Measurements from ENCODE around the gene LHPP.

The LHPP gene

GRCh38 chr10:124447751-124448466 is 13.7 kb upstream of the LHPP start:
- DNase-seq (ENCODE audit: low read depth) = no peak

GRCh38 chr10:124448696-124449169 is 12.9 kb upstream of the LHPP start:
- no peak for DNase-seq (ENCODE audit: low read depth)

DNA sequence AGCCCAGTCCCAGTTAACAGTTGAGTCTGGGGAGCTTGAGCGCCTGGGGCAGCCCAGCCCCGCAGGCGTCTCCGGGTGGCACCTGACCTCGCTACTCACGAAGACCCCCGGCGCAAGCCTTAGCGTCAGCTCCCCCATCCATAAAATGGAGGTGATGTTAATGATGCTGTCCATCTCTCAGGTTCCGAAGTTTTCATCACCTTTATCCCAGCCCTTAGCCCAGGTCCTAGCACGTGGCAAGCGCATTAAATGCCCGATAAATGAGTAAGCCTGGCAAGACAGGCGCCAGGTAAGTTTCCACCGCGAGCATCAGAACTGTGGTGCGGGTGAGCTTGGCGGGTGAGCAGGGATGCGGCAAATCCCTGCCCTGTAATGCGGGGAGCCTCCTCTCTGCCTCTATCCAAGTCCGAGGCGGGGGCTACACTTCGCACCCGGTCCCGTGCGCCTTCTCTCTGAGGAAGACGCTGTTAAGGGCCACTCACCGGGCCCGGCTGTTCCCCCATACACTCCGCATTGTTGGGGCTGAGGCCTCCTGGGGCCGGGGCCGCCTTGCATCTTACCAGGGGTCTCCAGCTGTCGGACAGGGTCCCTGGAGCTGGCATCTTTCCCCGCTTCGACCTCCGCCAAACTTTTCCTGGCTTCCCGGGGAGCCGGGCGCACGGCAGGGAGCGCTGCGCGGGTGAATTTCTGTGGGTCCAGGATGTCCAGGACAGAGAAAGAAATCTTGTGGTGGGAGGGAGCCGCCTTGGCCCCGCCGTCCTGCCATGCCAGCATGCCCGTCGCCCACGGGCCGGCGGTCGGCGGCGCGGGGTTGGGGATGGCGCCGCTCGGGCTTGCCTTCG is 12.2 kb upstream of the LHPP start:
- DNase-seq (ENCODE audit: low read depth) = no peak

- no peak for DNase-seq (ENCODE audit: low read depth)
Measured at GRCh38 chr10:124450012-124450782, 11.4 kb upstream of the LHPP start, which contains the start of gene NKX1-2. NKX1-2 (minus strand) TSS chr10:124450035; CDS start chr10:124449943, 92 bp downstream.

GRCh38 chr10:124450783-124451057 is 10.9 kb upstream of the LHPP start:
- no peak for DNase-seq (ENCODE audit: low read depth)

- DNase-seq (ENCODE audit: low read depth) = no peak
Measured at GRCh38 chr10:124451276-124451675, 10.3 kb upstream of the LHPP start.

DNA sequence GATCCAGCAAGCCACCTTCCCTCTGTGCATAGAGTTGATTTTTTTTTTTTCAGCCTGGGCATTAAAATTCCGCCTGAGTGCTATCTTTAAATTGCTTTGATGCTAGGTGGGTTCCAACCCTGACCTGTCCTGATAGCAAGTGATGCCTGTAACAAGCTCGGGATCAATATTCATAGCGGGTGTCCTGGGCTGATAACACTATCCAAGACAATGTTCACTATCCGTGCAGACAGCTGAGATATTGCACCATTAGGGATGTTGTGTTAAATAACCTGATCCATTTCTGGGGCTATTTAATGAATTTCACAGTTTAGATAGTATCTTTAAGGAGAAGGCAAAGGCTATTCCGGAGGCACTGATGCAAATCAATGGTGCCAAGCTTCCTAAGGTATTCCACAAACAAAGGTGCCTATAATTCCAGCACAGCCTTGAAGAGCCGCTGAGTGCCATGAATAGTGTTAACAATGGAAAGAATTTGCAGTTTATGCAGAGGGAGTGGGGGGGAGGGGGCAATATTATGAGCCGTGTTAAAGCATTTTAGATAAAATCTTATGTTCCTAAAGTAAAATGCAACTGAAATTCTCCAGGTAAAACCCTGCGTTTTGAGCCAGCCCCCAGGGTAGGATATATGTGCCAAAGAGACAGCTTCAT is 7.5 kb upstream of the LHPP start:
- DNase-seq (ENCODE audit: low read depth) = no peak

DNA sequence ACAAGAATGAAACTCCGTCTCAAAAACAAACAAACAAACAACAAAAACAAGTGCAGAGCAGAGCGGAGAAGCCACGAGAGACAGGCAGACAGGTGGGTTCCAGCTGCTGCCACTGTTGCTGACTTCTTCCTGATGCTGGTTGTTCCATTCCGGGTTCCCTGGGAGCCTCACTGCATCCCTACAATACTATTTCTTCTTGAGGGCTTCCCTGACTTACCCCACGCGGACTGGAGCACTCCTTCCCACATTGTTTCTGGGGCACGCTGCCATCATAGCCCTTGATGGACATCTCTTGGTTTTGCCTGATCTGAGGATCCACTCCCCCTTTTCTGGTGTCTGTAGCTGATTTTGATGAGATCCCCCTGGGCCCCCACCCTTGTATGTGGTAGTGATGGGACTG is 6.2 kb upstream of the LHPP start:
- DNase-seq (ENCODE audit: low read depth) = no peak

- no peak for DNase-seq (ENCODE audit: low read depth)
Measured at GRCh38 chr10:124458473-124458872, 3.1 kb upstream of the LHPP start.

DNA sequence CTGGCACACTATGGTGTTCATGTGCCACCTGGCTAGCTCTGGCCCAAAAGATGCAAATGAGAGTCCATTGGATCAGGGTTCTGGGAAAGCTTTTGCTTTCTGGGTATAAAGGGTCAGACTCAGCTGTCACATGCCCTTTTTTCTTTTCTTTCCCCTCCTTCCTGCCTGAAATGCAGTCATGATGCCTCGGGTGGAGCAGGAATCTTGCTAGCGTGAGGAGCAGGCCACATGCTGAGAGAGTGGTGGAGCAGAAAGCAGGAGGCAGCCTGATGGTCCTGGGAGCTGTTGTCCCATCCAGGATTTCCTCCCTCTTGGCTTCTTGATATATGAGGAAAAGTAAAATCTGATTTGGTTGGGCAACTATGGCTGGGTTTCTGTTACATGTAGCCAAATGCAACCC is 2.7 kb upstream of the LHPP start:
- no peak for DNase-seq (ENCODE audit: low read depth)

GRCh38 chr10:124459395-124459794 is 2.2 kb upstream of the LHPP start:
- DNase-seq (ENCODE audit: low read depth) = no peak

DNA sequence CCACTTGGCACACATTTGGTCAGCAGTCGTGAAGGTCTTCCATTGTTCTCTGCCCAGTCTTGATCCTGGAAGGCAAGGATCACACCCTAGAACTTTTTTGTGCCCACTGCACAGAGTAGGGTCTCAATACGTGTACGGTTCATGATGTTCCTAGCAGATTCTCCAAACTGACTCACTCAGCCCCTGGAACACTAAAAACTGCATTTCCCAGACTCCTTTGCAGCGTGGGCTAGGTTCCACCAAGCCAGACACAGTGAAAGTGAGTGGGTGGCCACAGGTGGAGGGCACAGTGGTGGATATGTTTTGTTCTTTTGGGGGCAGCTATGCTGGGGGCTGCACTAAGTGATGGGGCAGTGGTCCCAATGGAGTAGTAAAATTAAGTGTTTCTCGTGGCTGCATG is 1.5 kb upstream of the LHPP start:
- no peak for DNase-seq (ENCODE audit: low read depth)

GRCh38 chr10:124462348-124462695 is 699 bp downstream of the LHPP start:
- DNase-seq (ENCODE audit: low read depth) = no peak

DNA sequence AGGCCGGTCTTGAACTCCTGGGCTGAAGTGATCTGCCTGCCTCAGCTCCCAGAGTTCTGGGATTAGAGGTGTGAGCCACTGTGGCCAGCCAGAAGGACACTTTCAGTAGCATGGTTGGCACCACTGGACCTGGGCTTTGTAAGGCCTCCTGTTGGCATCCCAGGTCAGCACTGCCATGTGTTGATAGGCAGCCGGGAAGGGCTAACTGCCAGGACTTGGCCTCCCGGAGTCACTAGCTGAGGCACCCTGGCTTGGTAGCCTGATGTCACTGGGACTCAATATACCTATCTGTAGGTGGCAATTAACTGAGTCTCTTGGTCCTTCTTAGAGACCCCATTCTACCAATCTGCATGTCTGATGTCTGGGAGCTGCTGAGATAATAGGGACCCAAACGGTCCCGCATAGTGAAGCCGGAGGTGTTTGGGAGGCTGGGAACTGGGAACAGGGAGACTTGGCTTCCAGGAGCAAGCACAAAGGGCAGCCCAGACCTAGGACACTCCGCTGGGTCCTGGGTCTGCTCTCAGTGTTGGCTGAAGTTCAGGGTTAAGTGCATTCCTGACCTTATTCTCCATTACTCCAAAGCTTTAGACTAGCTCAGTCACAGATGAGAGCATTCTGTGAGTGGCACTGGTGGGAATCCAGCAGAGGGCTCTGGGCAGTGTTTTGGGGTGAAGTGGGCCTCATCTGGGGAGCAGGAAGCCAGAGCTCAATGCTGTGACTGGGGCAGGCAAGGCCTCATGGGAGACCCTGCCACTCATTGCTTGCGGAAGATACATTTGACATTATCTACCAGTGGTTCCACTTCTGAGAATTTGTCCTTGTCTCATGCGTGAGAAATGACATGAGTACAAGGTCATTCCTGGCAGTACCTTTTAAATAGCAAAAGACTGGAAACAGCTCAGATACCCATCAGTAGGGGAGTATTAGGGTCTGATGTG is 2.7 kb downstream of the LHPP start:
- no peak for DNase-seq (ENCODE audit: low read depth)

GRCh38 chr10:124465003-124465776 is 3.6 kb downstream of the LHPP start:
- no peak for DNase-seq (ENCODE audit: low read depth)

GRCh38 chr10:124465777-124466488 is 4.3 kb downstream of the LHPP start:
- DNase-seq (ENCODE audit: low read depth) = no peak

DNA sequence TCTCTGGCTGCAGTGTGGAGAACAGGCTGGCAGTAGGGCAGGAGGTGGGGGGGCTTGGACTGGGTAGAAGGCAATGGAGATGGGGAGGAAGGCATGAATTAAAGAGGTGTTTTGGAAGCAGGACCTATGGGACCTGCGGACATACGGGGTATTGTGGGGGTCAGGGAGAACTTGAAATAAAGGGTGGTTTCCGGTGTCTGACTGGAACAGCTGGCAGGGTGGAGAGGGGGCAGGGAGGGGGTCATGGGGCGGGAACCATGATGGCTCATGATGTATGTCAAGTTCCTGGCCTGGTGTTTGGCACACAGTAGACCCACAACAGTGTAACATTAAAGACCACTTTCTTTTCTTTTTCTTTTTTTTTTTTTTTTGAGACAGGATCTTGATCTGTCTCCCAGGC is 5.5 kb downstream of the LHPP start:
- DNase-seq (ENCODE audit: low read depth) = no peak

DNA sequence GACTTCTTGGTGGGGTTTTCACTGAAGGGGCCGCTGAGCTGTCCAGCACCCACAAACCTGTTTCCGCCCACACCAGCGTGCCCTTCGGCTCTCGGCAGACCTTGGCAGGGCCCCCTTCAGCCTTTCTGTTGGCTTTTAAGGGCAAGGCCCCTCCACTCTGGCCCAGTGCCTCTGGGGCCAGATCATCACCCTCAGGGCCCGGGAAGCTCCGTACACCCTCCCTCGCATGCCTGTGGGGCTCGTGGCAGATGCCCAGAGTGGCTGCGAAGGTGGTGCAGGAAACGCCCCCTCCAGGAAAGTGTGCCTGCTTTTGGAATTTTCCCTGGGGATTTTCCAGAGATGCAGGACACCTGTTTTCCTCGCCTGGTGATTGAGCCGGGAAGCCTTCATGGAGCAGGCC is 7.0 kb downstream of the LHPP start:
- DNase-seq (ENCODE audit: low read depth) = no peak

- DNase-seq (ENCODE audit: low read depth) = no peak
Measured at GRCh38 chr10:124469956-124470484, 8.4 kb downstream of the LHPP start.

Measured in activated gamma-delta T cell treated with anti-CD3 and anti-CD28 coated beads, Interleukin-2, amount 50 U/mL, for 16 hours (primary cell).